Esophagus (tissue), 2 donors: ENCODE data around the gene NCF2. TPM values are rescaled to one million over a fixed set of nuclear protein-coding genes. Genes with fewer than 3 reads are reported as not detected.
"Not testable (repeated sequence)": the region's sequence is repeated elsewhere in the genome, so short reads cannot be mapped to it uniquely, and the experiment has no call there.

ENCODE experiments used
- H3K27ac ChIP-seq, 2 donors: one replicate each; pipeline ENCODE4 v1.5.1; 2013; ENCODE audit warnings: low read depth in 2 of 2, mild to moderate bottlenecking in 2 of 2, inconsistent platforms in 1 of 2, low read length in 1 of 2, moderate library complexity in 1 of 2
- H3K27me3 ChIP-seq, 2 donors: one replicate each; pipeline ENCODE4 v1.6.1; 2013; ENCODE audit warnings: low read length in 2 of 2, control low read depth in 1 of 2, mild to moderate bottlenecking in 1 of 2; ENCODE audit not compliant: insufficient read depth in 2 of 2, control insufficient read depth in 1 of 2
- H3K36me3 ChIP-seq, 2 donors: one replicate each; pipeline ENCODE4 v1.6.1; 2013; ENCODE audit warnings: low read length in 1 of 2; ENCODE audit not compliant: control insufficient read depth in 2 of 2, insufficient read depth in 2 of 2
- H3K4me1 ChIP-seq, 2 donors: one replicate each; pipeline ENCODE4 v1.6.1; 2013; ENCODE audit warnings: low read length in 1 of 2; ENCODE audit not compliant: control insufficient read depth in 2 of 2, insufficient read depth in 2 of 2
- H3K4me3 ChIP-seq, 2 donors: one replicate each; pipeline ENCODE4 v1.5.1; 2013; ENCODE audit warnings: low read length in 2 of 2, mild to moderate bottlenecking in 2 of 2, low read depth in 1 of 2, moderate library complexity in 1 of 2
- H3K9me3 ChIP-seq, 2 donors: one replicate each; pipeline ENCODE4 v1.6.1; 2013; ENCODE audit warnings: mild to moderate bottlenecking in 2 of 2, low read depth in 1 of 2, low read length in 1 of 2, moderate library complexity in 1 of 2; ENCODE audit not compliant: control insufficient read depth in 2 of 2, insufficient read depth in 1 of 2
- WGBS, 2 donors: extraction: QIAGEN DNeasy Blood & Tissue Kit; methylation state at CpG; one replicate each; pipeline ENCODE4 v1.1.7; 2013; 5-methylcytosine and 5-hydroxymethylcytosine counted together
- polyA plus RNA-seq, 2 donors: library from polyadenylated mRNA; stranded (reverse); fragments of 200-250 nt; gene quantifications; one replicate each; pipeline ENCODE4 v1.2.3, GENCODE V29; 2013
- donor health status: healthy with polysubstance abuse.
- donor health status: Bipolar disorder and iron deficiency.

The NCF2 gene
- polyA plus RNA-seq, 2 donors: 3.4 to 3.9 TPM

GRCh38 chr1:183632964-183633363 lies 42.7 kb upstream of the NCF2 start:
- H3K27ac ChIP-seq: no peak overlapping the region
- 30 to 49% methylated on average over 1 of the region's 1 CpG for WGBS, 2 donors

GRCh38 chr1:183632114-183632513 lies 41.9 kb upstream of the NCF2 start:
- Histone ChIP-seq H3K4me1 (peaks cover 0 to 3% of the 10 kb centered on the region in 2 donors), H3K4me3 (no peak overlapping the region), H3K27ac (no peak overlapping the region), H3K27me3 (no peaks in the 10 kb centered on the region), H3K9me3 (no peaks in the 10 kb centered on the region), H3K36me3 (peaks cover 0 to 3% of the 10 kb centered on the region in 2 donors)
- 38 to 47% methylated on average over 2 of the region's 2 CpGs for WGBS, 2 donors

More at GRCh38 chr1:183632964-183633363, 42.7 kb upstream of the NCF2 start:
- Histone ChIP-seq H3K27me3 (no peaks in the 10 kb centered on the region), H3K4me3 (peak overlapping the region in 1 of 2 donors; percentile 48), H3K36me3 (peaks cover 0 to 3% of the 10 kb centered on the region in 2 donors), H3K9me3 (no peaks in the 10 kb centered on the region), H3K4me1 (peaks cover 0 to 3% of the 10 kb centered on the region in 2 donors)

- Histone ChIP-seq H3K9me3 (no peaks in the 10 kb centered on the region), H3K36me3 (peaks cover 0 to 3% of the 10 kb centered on the region in 2 donors), H3K4me1 (no peaks in the 10 kb centered on the region), H3K4me3 (no peak overlapping the region), H3K27ac (no peak overlapping the region), H3K27me3 (no peaks in the 10 kb centered on the region)
- WGBS, 2 donors: 34 to 61% methylated on average over 2 of the region's 2 CpGs
Observed at GRCh38 chr1:183630748-183631147, 40.5 kb upstream of the NCF2 start.

GRCh38 chr1:183628537-183628936 lies 38.3 kb upstream of the NCF2 start:
- Histone ChIP-seq H3K4me3 (no peak overlapping the region), H3K9me3 (no peaks in the 10 kb centered on the region), H3K36me3 (peaks cover 0 to 3% of the 10 kb centered on the region in 2 donors), H3K4me1 (no peaks in the 10 kb centered on the region), H3K27me3 (no peaks in the 10 kb centered on the region), H3K27ac (no peak overlapping the region)

GRCh38 chr1:183626236-183626635 lies 36.0 kb upstream of the NCF2 start:
- not testable (repeated sequence) for H3K4me3 ChIP-seq, H3K36me3 ChIP-seq, H3K9me3 ChIP-seq, H3K4me1 ChIP-seq, H3K27ac ChIP-seq, H3K27me3 ChIP-seq
- 49 to 57% methylated on average over 3 of the region's 3 CpGs for WGBS, 2 donors

GRCh38 chr1:183622884-183623785 lies 32.9 kb upstream of the NCF2 start:
- Histone ChIP-seq H3K4me1 (no peaks in the 10 kb centered on the region), H3K36me3 (no peaks in the 10 kb centered on the region), H3K27me3 (no peaks in the 10 kb centered on the region), H3K4me3 (no peak overlapping the region), H3K27ac (peak overlapping the region in 1 of 2 donors; percentile 10), H3K9me3 (no peaks in the 10 kb centered on the region)
- WGBS, 2 donors: 53 to 55% methylated on average over 10 of the region's 10 CpGs

- WGBS, 2 donors: 65 to 83% methylated on average over 1 of the region's 1 CpG
- no peak overlapping the region for H3K4me3 ChIP-seq
- no peak overlapping the region for H3K27ac ChIP-seq
- H3K9me3 ChIP-seq: no peaks in the 10 kb centered on the region
- H3K27me3 ChIP-seq: no peaks in the 10 kb centered on the region
- H3K36me3 ChIP-seq: no peaks in the 10 kb centered on the region
- no peaks in the 10 kb centered on the region for H3K4me1 ChIP-seq
Observed at GRCh38 chr1:183622013-183622412, 31.8 kb upstream of the NCF2 start.

GRCh38 chr1:183620311-183620710 lies 30.1 kb upstream of the NCF2 start:
- Histone ChIP-seq H3K36me3 (no peaks in the 10 kb centered on the region), H3K9me3 (no peaks in the 10 kb centered on the region), H3K27ac (no peak overlapping the region), H3K4me3 (no peak overlapping the region), H3K27me3 (no peaks in the 10 kb centered on the region), H3K4me1 (no peaks in the 10 kb centered on the region)
- WGBS, 2 donors: 42 to 63% methylated on average over 2 of the region's 2 CpGs

GRCh38 chr1:183619781-183620180 lies 29.5 kb upstream of the NCF2 start:
- H3K27me3 ChIP-seq: no peaks in the 10 kb centered on the region
- no peak overlapping the region for H3K27ac ChIP-seq
- WGBS, 2 donors: 74 to 79% methylated on average over 1 of the region's 1 CpG
- H3K9me3 ChIP-seq: no peaks in the 10 kb centered on the region
- no peaks in the 10 kb centered on the region for H3K4me1 ChIP-seq
- H3K4me3 ChIP-seq: no peak overlapping the region
- H3K36me3 ChIP-seq: no peaks in the 10 kb centered on the region

GRCh38 chr1:183618202-183618601 lies 27.9 kb upstream of the NCF2 start:
- H3K27ac ChIP-seq, H3K27me3 ChIP-seq, H3K9me3 ChIP-seq, H3K4me3 ChIP-seq, H3K36me3 ChIP-seq, H3K4me1 ChIP-seq: not testable (repeated sequence)
- 82 to 90% methylated on average over 5 of the region's 5 CpGs for WGBS, 2 donors
